Keratinocyte (primary cell): ENCODE data around the gene N4BP3.

ENCODE experiments used
- EZH2 ChIP-seq: IDR thresholded peaks from one replicate; pipeline ENCODE4 v1.6.1; 2012; ENCODE audit warnings: inconsistent platforms, mild to moderate bottlenecking, low read length, moderate library complexity
- TF ChIP-seq, protein P1 (sequence below), 3 experiments: IDR thresholded peaks in 1 of 3; conservative IDR thresholded peaks in 1 of 3; optimal IDR thresholded peaks in 1 of 3; 2 replicates in 2 of 3; 3 replicates in 1 of 3; pipeline versions ENCODE3 to v1.5.1; 2011; ENCODE audit warnings: low read length in 3 of 3, mild to moderate bottlenecking in 3 of 3, moderate library complexity in 2 of 3, control low read depth in 1 of 3, inconsistent platforms in 1 of 3; ENCODE audit not compliant: insufficient read depth in 2 of 3; ENCODE audit errors: extremely low read depth in 1 of 3

DNA sequence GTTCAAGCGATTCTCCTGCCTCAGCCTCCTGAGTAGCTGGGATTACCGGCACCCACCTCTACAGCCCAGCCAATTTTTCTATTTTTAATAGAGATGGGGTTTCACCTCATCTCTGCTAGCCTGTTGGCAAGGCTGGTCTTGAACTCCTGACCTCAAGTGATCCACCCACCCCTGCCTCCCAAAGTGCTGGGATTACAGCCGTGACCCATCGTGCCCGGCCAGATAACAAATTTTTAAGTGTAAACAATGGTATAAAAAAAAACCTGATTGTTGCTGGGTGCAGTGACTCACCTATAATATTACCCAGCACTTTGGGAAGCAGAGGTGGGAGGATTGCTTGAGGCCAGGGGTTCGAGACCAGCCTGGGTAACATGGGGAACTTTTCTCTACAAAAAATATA is 28.0 kb upstream of the N4BP3 start:
- TF ChIP-seq, protein P1, sequence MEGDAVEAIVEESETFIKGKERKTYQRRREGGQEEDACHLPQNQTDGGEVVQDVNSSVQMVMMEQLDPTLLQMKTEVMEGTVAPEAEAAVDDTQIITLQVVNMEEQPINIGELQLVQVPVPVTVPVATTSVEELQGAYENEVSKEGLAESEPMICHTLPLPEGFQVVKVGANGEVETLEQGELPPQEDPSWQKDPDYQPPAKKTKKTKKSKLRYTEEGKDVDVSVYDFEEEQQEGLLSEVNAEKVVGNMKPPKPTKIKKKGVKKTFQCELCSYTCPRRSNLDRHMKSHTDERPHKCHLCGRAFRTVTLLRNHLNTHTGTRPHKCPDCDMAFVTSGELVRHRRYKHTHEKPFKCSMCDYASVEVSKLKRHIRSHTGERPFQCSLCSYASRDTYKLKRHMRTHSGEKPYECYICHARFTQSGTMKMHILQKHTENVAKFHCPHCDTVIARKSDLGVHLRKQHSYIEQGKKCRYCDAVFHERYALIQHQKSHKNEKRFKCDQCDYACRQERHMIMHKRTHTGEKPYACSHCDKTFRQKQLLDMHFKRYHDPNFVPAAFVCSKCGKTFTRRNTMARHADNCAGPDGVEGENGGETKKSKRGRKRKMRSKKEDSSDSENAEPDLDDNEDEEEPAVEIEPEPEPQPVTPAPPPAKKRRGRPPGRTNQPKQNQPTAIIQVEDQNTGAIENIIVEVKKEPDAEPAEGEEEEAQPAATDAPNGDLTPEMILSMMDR (optimal IDR thresholded peaks at IDR 0.05 in 1 of 3, IDR thresholded peaks at IDR 0.05 in 1 of 3, conservative IDR thresholded peaks at IDR 0.05 in 1 of 3; ENCODE audit: extremely low read depth in 1 of 3, insufficient read depth in 2 of 3, low read length in 3 of 3): no peak
- no peak for TF ChIP-seq EZH2
